ENCODE measurements around the gene CLSTN3.

Gene CLSTN3

GRCh38 chr12:7139200-7139599 is 9.0 kb downstream of the CLSTN3 start:
- no peak for DNase-seq
- Histone ChIP-seq H3K4me2 (ENCODE audit: low read depth, low read length) (no peak overlapping the region), H3K36me3 (replicated peaks; ENCODE audit: insufficient read depth, low read length) (no peaks in the 10 kb centered on the region), H3K27ac (ENCODE audit: low read length) (no peak overlapping the region), H3K9ac (ENCODE audit: low read length) (no peak overlapping the region), H3K9me3 (replicated peaks; ENCODE audit: insufficient read depth, low read length) (no peaks in the 10 kb centered on the region), H2AFZ (ENCODE audit: low read length) (no peak overlapping the region), H3F3A (ENCODE audit: insufficient read depth, low read length) (no peaks in the 10 kb centered on the region), H3K4me3 (ENCODE audit: low read length) (no peak overlapping the region), H4K20me1 (ENCODE audit: insufficient read depth, low read length) (no peaks in the 10 kb centered on the region), H3K4me1 (ENCODE audit: low read length) (0 out of 2 replicates have a peak, but pooled peaks cover 4% of the 10 kb centered on the region), H3K79me2 (ENCODE audit: low read length) (no peaks in the 10 kb centered on the region), H3K9me2 (replicated peaks; ENCODE audit: insufficient read depth, low read length) (no peaks in the 10 kb centered on the region), H3K27me3 (replicated peaks; ENCODE audit: insufficient read depth, low read length) (no peaks in the 10 kb centered on the region)
- TF ChIP-seq EZH2phosphoT487 (IDR thresholded peaks at IDR 0.05; ENCODE audit: low read length) (no peak), CTCF (IDR thresholded peaks at IDR 0.05; ENCODE audit: low read length) (no peak), EZH2 (optimal IDR thresholded peaks at IDR 0.05; ENCODE audit: low read depth, low read length) (no peak)

- Histone ChIP-seq H3K79me2 (ENCODE audit: low read length) (no peaks in the 10 kb centered on the region), H3K27me3 (replicated peaks; ENCODE audit: insufficient read depth, low read length) (no peaks in the 10 kb centered on the region), H3K4me2 (ENCODE audit: low read depth, low read length) (peak overlapping the region; percentile 60), H3K27ac (ENCODE audit: low read length) (no peak overlapping the region), H3K9me3 (replicated peaks; ENCODE audit: insufficient read depth, low read length) (no peaks in the 10 kb centered on the region), H3K9me2 (replicated peaks; ENCODE audit: insufficient read depth, low read length) (no peaks in the 10 kb centered on the region), H2AFZ (ENCODE audit: low read length) (peak overlapping the region; percentile 43; the same call in 1 of the 2 replicates), H3F3A (ENCODE audit: insufficient read depth, low read length) (no peaks in the 10 kb centered on the region), H4K20me1 (ENCODE audit: insufficient read depth, low read length) (no peaks in the 10 kb centered on the region), H3K36me3 (replicated peaks; ENCODE audit: insufficient read depth, low read length) (no peaks in the 10 kb centered on the region), H3K4me1 (ENCODE audit: low read length) (0 out of 2 replicates have a peak, but pooled peaks cover 4% of the 10 kb centered on the region), H3K4me3 (ENCODE audit: low read length) (no peak overlapping the region), H3K9ac (ENCODE audit: low read length) (no peak overlapping the region)
- no peak for DNase-seq
- TF ChIP-seq CTCF (IDR thresholded peaks at IDR 0.05; ENCODE audit: low read length) = no peak
- TF ChIP-seq EZH2phosphoT487 (IDR thresholded peaks at IDR 0.05; ENCODE audit: low read length) = no peak
- no peak for TF ChIP-seq EZH2 (optimal IDR thresholded peaks at IDR 0.05; ENCODE audit: low read depth, low read length)
Measured at GRCh38 chr12:7141351-7142005, 11.3 kb downstream of the CLSTN3 start.

- TF ChIP-seq CTCF (IDR thresholded peaks at IDR 0.05; ENCODE audit: low read length) (peak; percentile 84), EZH2 (optimal IDR thresholded peaks at IDR 0.05; ENCODE audit: low read depth, low read length) (no peak), EZH2phosphoT487 (IDR thresholded peaks at IDR 0.05; ENCODE audit: low read length) (no peak)
- H4K20me1 ChIP-seq (ENCODE audit: insufficient read depth, low read length) = no peaks in the 10 kb centered on the region
- peak overlapping the region; percentile 60 for H3K4me2 ChIP-seq (ENCODE audit: low read depth, low read length)
- H3K4me1 ChIP-seq (ENCODE audit: low read length) = 0 out of 2 replicates have a peak, but pooled peaks cover 4% of the 10 kb centered on the region
- H3K27me3 ChIP-seq (replicated peaks; ENCODE audit: insufficient read depth, low read length) = no peaks in the 10 kb centered on the region
- H3K4me3 ChIP-seq (ENCODE audit: low read length) = no peak overlapping the region
- H3K9me2 ChIP-seq (replicated peaks; ENCODE audit: insufficient read depth, low read length) = no peaks in the 10 kb centered on the region
- H3K27ac ChIP-seq (ENCODE audit: low read length) = no peak overlapping the region
- H3K36me3 ChIP-seq (replicated peaks; ENCODE audit: insufficient read depth, low read length) = no peaks in the 10 kb centered on the region
- no peaks in the 10 kb centered on the region for H3K79me2 ChIP-seq (ENCODE audit: low read length)
- H3K9ac ChIP-seq (ENCODE audit: low read length) = no peak overlapping the region
- no peaks in the 10 kb centered on the region for H3K9me3 ChIP-seq (replicated peaks; ENCODE audit: insufficient read depth, low read length)
- peak; percentile 74 for DNase-seq
- no peaks in the 10 kb centered on the region for H3F3A ChIP-seq (ENCODE audit: insufficient read depth, low read length)
- H2AFZ ChIP-seq (ENCODE audit: low read length) = peak overlapping the region; percentile 43; the same call in 1 of the 2 replicates
Measured at GRCh38 chr12:7142056-7142644, 12.0 kb downstream of the CLSTN3 start.
